ENCODE results near the gene ANKRD17. TPM values are rescaled to one million over a fixed set of nuclear protein-coding genes. Genes with fewer than 3 reads are reported as not detected.

ANKRD17 gene
- total RNA-seq, 1 experiment from 2014 or later: 54.6 TPM

DNA sequence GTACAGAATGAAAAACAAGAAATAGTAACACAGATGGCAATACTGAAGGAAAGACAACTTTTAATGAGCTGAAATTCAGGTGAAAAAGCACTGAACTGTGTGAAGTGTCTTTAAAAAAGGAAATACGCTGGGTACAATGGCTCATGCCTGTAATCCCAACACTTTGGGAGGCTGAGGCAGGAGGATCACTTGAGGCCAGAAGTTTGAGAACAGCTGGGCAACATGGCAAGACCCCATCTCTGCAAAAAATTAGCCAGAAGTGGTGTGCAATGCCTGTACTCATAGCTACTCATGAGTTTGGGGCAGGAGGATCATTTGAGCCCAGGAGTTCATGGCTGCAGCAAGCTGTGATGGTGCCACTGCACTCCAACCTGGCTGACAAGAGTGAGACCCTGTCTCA is 129.3 kb downstream of the ANKRD17 start:
- TF ChIP-seq, protein P1, sequence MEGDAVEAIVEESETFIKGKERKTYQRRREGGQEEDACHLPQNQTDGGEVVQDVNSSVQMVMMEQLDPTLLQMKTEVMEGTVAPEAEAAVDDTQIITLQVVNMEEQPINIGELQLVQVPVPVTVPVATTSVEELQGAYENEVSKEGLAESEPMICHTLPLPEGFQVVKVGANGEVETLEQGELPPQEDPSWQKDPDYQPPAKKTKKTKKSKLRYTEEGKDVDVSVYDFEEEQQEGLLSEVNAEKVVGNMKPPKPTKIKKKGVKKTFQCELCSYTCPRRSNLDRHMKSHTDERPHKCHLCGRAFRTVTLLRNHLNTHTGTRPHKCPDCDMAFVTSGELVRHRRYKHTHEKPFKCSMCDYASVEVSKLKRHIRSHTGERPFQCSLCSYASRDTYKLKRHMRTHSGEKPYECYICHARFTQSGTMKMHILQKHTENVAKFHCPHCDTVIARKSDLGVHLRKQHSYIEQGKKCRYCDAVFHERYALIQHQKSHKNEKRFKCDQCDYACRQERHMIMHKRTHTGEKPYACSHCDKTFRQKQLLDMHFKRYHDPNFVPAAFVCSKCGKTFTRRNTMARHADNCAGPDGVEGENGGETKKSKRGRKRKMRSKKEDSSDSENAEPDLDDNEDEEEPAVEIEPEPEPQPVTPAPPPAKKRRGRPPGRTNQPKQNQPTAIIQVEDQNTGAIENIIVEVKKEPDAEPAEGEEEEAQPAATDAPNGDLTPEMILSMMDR (IDR thresholded peaks at IDR 0.05; ENCODE audit: unreplicated experiment): no peak
- intact Hi-C loops (cut with micrococcal nuclease; ENCODE audit: unreplicated experiment): no loop called here
- Mint-ChIP-seq H3K27ac (ENCODE audit: unreplicated experiment) (no peak overlapping the region), H3K36me3 (ENCODE audit: insufficient read depth, unreplicated experiment) (peaks cover 6% of the 10 kb centered on the region), H3K4me1 (ENCODE audit: low read depth, unreplicated experiment) (no peaks in the 10 kb centered on the region), H3K9me3 (ENCODE audit: low read depth, unreplicated experiment) (no peaks in the 10 kb centered on the region), H3K27me3 (ENCODE audit: unreplicated experiment) (no peaks in the 10 kb centered on the region), H3K4me3 (ENCODE audit: low read depth, unreplicated experiment) (no peak overlapping the region)
- no peak for DNase-seq
- CTCF ChIA-PET: interaction anchor here (1.2 kb wide), 1 partner anchor 19 kb away, joined by 5 read pairs; no protein-coding TSS in a partner anchor
- BruUV-seq (replicated peaks): no TSS peak

DNA sequence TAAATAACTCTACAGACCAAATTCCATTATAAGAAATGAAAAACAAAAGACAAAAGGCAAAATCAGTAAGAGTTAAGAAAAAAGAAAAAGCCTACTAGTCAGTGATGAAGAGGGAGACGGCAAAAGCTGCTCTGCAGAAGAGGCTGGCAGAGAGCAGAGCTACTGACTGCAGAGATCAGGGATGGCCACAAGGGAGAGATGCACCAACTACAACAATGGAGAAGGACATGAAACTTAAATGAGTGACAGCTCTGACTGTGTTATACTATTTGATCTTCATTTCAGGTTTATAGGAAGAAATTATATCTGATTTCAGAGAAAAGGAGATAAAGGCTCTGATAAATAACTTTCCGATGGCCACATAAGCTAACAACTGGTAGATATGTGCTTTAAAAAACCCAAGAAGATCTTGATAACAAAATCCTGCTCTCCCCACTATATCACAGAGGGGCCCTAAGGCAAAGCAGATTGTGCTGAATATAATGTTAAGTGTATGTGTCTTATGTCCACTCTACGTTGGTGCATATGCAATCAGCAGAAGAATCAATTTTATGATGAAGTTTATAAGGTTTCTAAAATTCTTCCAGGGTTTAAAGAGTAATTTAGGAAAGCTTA is 130.7 kb downstream of the ANKRD17 start:
- H3K27ac Mint-ChIP-seq (ENCODE audit: unreplicated experiment): no peak overlapping the region
- H3K27me3 Mint-ChIP-seq (ENCODE audit: unreplicated experiment): no peaks in the 10 kb centered on the region
- peak; percentile 2 for DNase-seq
- TF ChIP-seq, protein P1 (IDR thresholded peaks at IDR 0.05; ENCODE audit: unreplicated experiment): no peak
- CTCF ChIA-PET: no interaction called here
- no peak overlapping the region for H3K4me3 Mint-ChIP-seq (ENCODE audit: low read depth, unreplicated experiment)
- H3K9me3 Mint-ChIP-seq (ENCODE audit: low read depth, unreplicated experiment): no peaks in the 10 kb centered on the region
- H3K4me1 Mint-ChIP-seq (ENCODE audit: low read depth, unreplicated experiment): no peaks in the 10 kb centered on the region
- intact Hi-C loops (cut with micrococcal nuclease; ENCODE audit: unreplicated experiment): no loop called here
- no TSS peak for BruUV-seq (replicated peaks)
- peaks cover 6% of the 10 kb centered on the region for H3K36me3 Mint-ChIP-seq (ENCODE audit: insufficient read depth, unreplicated experiment)

DNA sequence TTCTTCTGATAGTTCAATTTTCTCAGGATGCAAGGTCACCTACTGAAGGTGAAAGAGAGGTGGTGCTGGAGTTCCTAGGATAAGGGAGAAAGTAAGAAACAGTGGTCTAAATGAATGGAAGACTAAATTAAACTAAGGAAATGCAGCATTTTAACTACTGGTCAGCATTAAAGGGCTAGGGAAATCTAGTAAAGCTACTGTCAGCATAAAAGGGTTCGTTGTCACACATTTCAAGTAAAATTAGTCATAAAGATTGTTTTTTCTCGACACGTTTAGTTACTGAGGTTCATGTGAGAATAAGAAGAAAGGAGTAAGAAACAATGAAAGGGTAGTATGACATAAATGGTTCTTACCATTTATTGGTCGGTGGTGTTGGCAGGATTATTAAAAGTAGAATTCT is 149.1 kb downstream of the ANKRD17 start:
- TF ChIP-seq, protein P1 (IDR thresholded peaks at IDR 0.05; ENCODE audit: unreplicated experiment): no peak
- no peaks in the 10 kb centered on the region for H3K4me1 Mint-ChIP-seq (ENCODE audit: low read depth, unreplicated experiment)
- H3K27me3 Mint-ChIP-seq (ENCODE audit: unreplicated experiment): no peaks in the 10 kb centered on the region
- H3K27ac Mint-ChIP-seq (ENCODE audit: unreplicated experiment): no peak overlapping the region
- H3K36me3 Mint-ChIP-seq (ENCODE audit: insufficient read depth, unreplicated experiment): no peaks in the 10 kb centered on the region
- intact Hi-C loops (cut with micrococcal nuclease; ENCODE audit: unreplicated experiment): no loop called here
- BruUV-seq (replicated peaks): no TSS peak
- DNase-seq: no peak
- CTCF ChIA-PET: no interaction called here
- no peaks in the 10 kb centered on the region for H3K9me3 Mint-ChIP-seq (ENCODE audit: low read depth, unreplicated experiment)
- no peak overlapping the region for H3K4me3 Mint-ChIP-seq (ENCODE audit: low read depth, unreplicated experiment)

DNA sequence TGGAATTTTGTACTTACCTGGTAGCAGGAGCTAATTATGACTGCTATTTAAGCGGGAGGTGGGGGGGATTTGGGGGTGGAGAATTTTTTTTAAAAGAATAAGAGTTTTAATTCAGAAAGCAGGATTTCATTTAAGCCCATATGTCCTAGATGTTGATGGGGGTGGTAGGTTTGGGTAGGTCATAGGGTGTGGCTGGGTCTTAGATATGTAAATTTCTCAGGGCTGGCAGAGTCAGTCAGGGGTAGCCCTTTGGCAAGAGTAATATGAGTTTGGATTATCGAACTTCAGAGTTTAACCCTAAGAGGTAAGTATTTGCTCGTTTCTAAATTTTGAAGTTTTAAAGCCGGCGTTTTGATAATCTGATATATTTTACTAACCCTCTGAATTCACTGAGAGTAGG is 153.9 kb downstream of the ANKRD17 start:
- Mint-ChIP-seq H3K27me3 (ENCODE audit: unreplicated experiment) (no peaks in the 10 kb centered on the region), H3K36me3 (ENCODE audit: insufficient read depth, unreplicated experiment) (peaks cover 23% of the 10 kb centered on the region), H3K4me1 (ENCODE audit: low read depth, unreplicated experiment) (no peaks in the 10 kb centered on the region), H3K4me3 (ENCODE audit: low read depth, unreplicated experiment) (no peak overlapping the region), H3K9me3 (ENCODE audit: low read depth, unreplicated experiment) (no peaks in the 10 kb centered on the region), H3K27ac (ENCODE audit: unreplicated experiment) (no peak overlapping the region)
- TF ChIP-seq, protein P1 (IDR thresholded peaks at IDR 0.05; ENCODE audit: unreplicated experiment): no peak
- intact Hi-C loops (cut with micrococcal nuclease; ENCODE audit: unreplicated experiment): no loop called here
- CTCF ChIA-PET: no interaction called here
- BruUV-seq (replicated peaks): no TSS peak
- no peak for DNase-seq
